NT2/D1 (cell line): ENCODE data around the gene BRMS1.

Experiments
- DNase-seq: peaks from one replicate; pipeline ENCODE4 v3.0.0-alpha.2; 2011; ENCODE audit warnings: low read depth, low spot score
- H3K27me3 ChIP-seq: 2 replicates; pipeline ENCODE4 v1.6.0; 2011; ENCODE audit warnings: mild to moderate bottlenecking; ENCODE audit not compliant: insufficient read length, insufficient read depth
- H3K36me3 ChIP-seq: 2 replicates; pipeline ENCODE4 v1.6.1; 2011; ENCODE audit warnings: mild to moderate bottlenecking, low read length, mixed read lengths; ENCODE audit not compliant: insufficient read depth, insufficient read length
- H3K4me1 ChIP-seq: 2 replicates; pipeline ENCODE4 v1.5.1; 2011; ENCODE audit not compliant: insufficient read depth, insufficient read length
- H3K4me3 ChIP-seq: 2 replicates; pipeline ENCODE4 v1.5.1; 2011; ENCODE audit warnings: low read depth; ENCODE audit not compliant: insufficient read length
- H3K9ac ChIP-seq: 2 replicates; pipeline ENCODE4 v1.6.0; 2011; ENCODE audit warnings: low read depth; ENCODE audit not compliant: insufficient read length
- H3K9me3 ChIP-seq: 2 replicates; pipeline ENCODE4 v1.5.1; 2011; ENCODE audit warnings: mild to moderate bottlenecking, low read length; ENCODE audit not compliant: insufficient read depth
- SUZ12 ChIP-seq: IDR thresholded peaks from 2 replicates; pipeline ENCODE4 v1.6.1; 2011; ENCODE audit not compliant: insufficient read length, insufficient read depth; ENCODE audit errors: extremely low read depth
- YY1 ChIP-seq: IDR thresholded peaks from 2 replicates; pipeline ENCODE4 v1.6.1; 2011; ENCODE audit not compliant: insufficient read length, insufficient read depth
- ZNF274 ChIP-seq: IDR thresholded peaks from 2 replicates; pipeline ENCODE4 v1.6.1; 2011; ENCODE audit warnings: mild to moderate bottlenecking, low read depth, low read length

BRMS1 gene

GRCh38 chr11:66317322-66317722 is 27.6 kb downstream of the BRMS1 start:
- no peak for DNase-seq
- Histone ChIP-seq H3K36me3 (peaks cover 3% of the 10 kb centered on the region), H3K27me3 (peaks cover 19% of the 10 kb centered on the region), H3K9ac (peak overlapping the region; percentile 54), H3K4me1 (peaks cover 41% of the 10 kb centered on the region), H3K4me3 (peak overlapping the region; percentile 8), H3K9me3 (peaks cover 11% of the 10 kb centered on the region; the same call in 1 of the 2 replicates)
- TF ChIP-seq SUZ12 (no peak), YY1 (no peak), ZNF274 (no peak)

GRCh38 chr11:66316849-66317251 is 28.1 kb downstream of the BRMS1 start, which contains the start of gene CD248:
TSS of gene CD248 (minus strand) at chr11:66317044. CDS start at chr11:66317027, 17 bp downstream.
- H3K4me3 ChIP-seq: peak within 1 kb of the TSS; percentile 8
- H3K27me3 ChIP-seq: peaks cover 19% of the 10 kb centered on the region
- TF ChIP-seq YY1 (no peak), ZNF274 (no peak), SUZ12 (no peak)
- H3K9me3 ChIP-seq: peaks cover 11% of the 10 kb centered on the region; the same call in 1 of the 2 replicates
- no peak for DNase-seq
- peaks cover 3% of the 10 kb centered on the region for H3K36me3 ChIP-seq
- H3K4me1 ChIP-seq: peaks cover 41% of the 10 kb centered on the region
- peak within 1 kb of the TSS; percentile 56 for H3K9ac ChIP-seq

GRCh38 chr11:66315921-66316811 is 28.7 kb downstream of the BRMS1 start:
- Histone ChIP-seq H3K4me1 (peaks cover 42% of the 10 kb centered on the region), H3K4me3 (no peak overlapping the region), H3K9me3 (peaks cover 11% of the 10 kb centered on the region; the same call in 1 of the 2 replicates), H3K27me3 (peaks cover 19% of the 10 kb centered on the region), H3K9ac (peak overlapping the region; percentile 56), H3K36me3 (peaks cover 3% of the 10 kb centered on the region)
- DNase-seq: no peak
- TF ChIP-seq SUZ12 (no peak), YY1 (no peak), ZNF274 (no peak)

GRCh38 chr11:66315498-66315885 is 29.4 kb downstream of the BRMS1 start:
- Histone ChIP-seq H3K4me3 (no peak overlapping the region), H3K4me1 (peaks cover 45% of the 10 kb centered on the region)

GRCh38 chr11:66314561-66315497 is 30.1 kb downstream of the BRMS1 start:
- Histone ChIP-seq H3K27me3 (peaks cover 19% of the 10 kb centered on the region), H3K4me1 (peaks cover 46% of the 10 kb centered on the region), H3K9ac (peak overlapping the region; percentile 23), H3K36me3 (peaks cover 3% of the 10 kb centered on the region), H3K4me3 (no peak overlapping the region), H3K9me3 (peaks cover 11% of the 10 kb centered on the region; the same call in 1 of the 2 replicates)
- DNase-seq: no peak
- TF ChIP-seq YY1: no peak
- TF ChIP-seq SUZ12: no peak
- TF ChIP-seq ZNF274: no peak

More at GRCh38 chr11:66315498-66315885, 29.4 kb downstream of the BRMS1 start:
- Histone ChIP-seq H3K9ac (peak overlapping the region; percentile 56), H3K36me3 (peaks cover 3% of the 10 kb centered on the region), H3K27me3 (peaks cover 19% of the 10 kb centered on the region), H3K9me3 (peaks cover 11% of the 10 kb centered on the region; the same call in 1 of the 2 replicates)
- TF ChIP-seq SUZ12: no peak
- no peak for DNase-seq

- no peak for DNase-seq
- peak overlapping the region; percentile 48 for H3K4me3 ChIP-seq
- H3K4me1 ChIP-seq: peaks cover 47% of the 10 kb centered on the region
- peaks cover 19% of the 10 kb centered on the region for H3K27me3 ChIP-seq
- H3K9me3 ChIP-seq: peaks cover 6% of the 10 kb centered on the region; the same call in 1 of the 2 replicates
- peaks cover 3% of the 10 kb centered on the region for H3K36me3 ChIP-seq
- peak overlapping the region; percentile 87 for H3K9ac ChIP-seq
- TF ChIP-seq YY1 (no peak), SUZ12 (no peak), ZNF274 (no peak)
Observed at GRCh38 chr11:66314186-66314501, 30.8 kb downstream of the BRMS1 start.
